ENCODE data around the gene ELF3. TPM values are rescaled to one million over a fixed set of nuclear protein-coding genes. Genes with fewer than 3 reads are reported as not detected.

The ELF3 gene
- total and polyA plus RNA-seq, 2 of the 13 experiments (the other 11 are each of a cell fraction or from before 2014, with no cell fraction given) = 11.5 to 55.1 TPM

DNA sequence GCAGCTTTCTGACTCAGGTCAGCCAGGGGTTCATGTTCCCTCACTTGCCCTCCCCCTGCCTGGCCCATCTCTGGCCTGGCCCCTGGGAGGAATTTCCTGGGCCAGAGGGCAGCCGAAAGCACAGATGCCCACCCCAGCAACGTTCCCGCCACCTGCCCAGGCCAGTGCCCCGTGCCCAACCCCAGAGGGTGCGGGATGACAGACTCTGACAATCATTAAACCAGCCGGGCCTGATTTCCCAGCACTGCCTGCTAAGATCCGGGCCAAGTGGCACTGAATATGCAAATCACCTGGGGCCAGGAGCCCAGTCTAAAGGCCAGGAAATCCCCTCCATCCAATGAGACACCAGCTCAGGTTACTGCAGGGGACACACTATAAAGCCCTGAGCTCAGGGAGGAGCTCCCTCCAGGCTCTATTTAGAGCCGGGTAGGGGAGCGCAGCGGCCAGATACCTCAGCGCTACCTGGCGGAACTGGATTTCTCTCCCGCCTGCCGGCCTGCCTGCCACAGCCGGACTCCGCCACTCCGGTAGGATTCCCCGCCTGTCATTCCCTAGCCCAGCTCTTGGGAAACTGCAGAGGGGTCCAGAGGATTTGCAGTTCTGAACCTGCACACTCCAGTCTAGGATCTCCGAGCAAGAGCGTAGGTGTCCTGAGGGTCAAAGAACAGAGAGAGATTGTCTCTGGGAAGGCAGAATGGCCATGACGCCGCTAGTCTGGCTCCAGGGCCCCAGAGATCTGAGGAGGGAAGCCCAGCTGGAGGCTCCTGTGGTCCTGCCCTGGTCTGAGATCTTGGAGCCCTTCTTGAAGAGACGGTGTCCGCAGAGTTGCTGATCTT is at the start of gene ELF3 (continued):
- TF ChIP-seq, protein P1, sequence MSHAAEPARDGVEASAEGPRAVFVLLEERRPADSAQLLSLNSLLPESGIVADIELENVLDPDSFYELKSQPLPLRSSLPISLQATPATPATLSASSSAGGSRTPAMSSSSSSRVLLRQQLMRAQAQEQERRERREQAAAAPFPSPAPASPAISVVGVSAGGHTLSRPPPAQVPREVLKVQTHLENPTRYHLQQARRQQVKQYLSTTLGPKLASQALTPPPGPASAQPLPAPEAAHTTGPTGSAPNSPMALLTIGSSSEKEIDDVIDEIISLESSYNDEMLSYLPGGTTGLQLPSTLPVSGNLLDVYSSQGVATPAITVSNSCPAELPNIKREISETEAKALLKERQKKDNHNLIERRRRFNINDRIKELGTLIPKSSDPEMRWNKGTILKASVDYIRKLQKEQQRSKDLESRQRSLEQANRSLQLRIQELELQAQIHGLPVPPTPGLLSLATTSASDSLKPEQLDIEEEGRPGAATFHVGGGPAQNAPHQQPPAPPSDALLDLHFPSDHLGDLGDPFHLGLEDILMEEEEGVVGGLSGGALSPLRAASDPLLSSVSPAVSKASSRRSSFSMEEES (CRISPR knock-in tag; IDR thresholded peaks at IDR 0.05) = no peak
- TF ChIP-seq PRDM10 (CRISPR knock-in tag; IDR thresholded peaks at IDR 0.05; ENCODE audit: low read depth) (peak; percentile 23), STAT5B (CRISPR knock-in tag; IDR thresholded peaks at IDR 0.05) (no peak), AHR (CRISPR knock-in tag; IDR thresholded peaks at IDR 0.05) (no peak), CREB1 (IDR thresholded peaks at IDR 0.05) (no peak), CREB1 (CRISPR knock-in tag; IDR thresholded peaks at IDR 0.05) (0 out of 2 replicates have a peak, but pooled peaks have one; percentile 30), POLR2A (IDR thresholded peaks at IDR 0.05; ENCODE audit: insufficient read depth in 1 of 2, low read depth in 2 of 2, low read length in 2 of 2) (peak; percentile 99 to 100), PAX8 (CRISPR knock-in tag; IDR thresholded peaks at IDR 0.05; ENCODE audit: borderline replicate concordance) (no peak), POGK (CRISPR knock-in tag; conservative IDR thresholded peaks at IDR 0.05) (no peak), PPARG (CRISPR knock-in tag; conservative IDR thresholded peaks at IDR 0.05) (peak; percentile 72), ATF3 (CRISPR knock-in tag; IDR thresholded peaks at IDR 0.05) (no peak), ZNF256 (CRISPR knock-in tag; conservative IDR thresholded peaks at IDR 0.05) (no peak), ZNF263 (CRISPR knock-in tag; IDR thresholded peaks at IDR 0.05) (peak; percentile 74), NR2C2 (CRISPR knock-in tag; IDR thresholded peaks at IDR 0.05; ENCODE audit: borderline replicate concordance) (no peak), PCBP1 (IDR thresholded peaks at IDR 0.05; ENCODE audit: borderline replicate concordance, low read depth, low read length) (no peak), SIX1 (CRISPR knock-in tag; IDR thresholded peaks at IDR 0.05; ENCODE audit: borderline replicate concordance) (peak; percentile 96), ZNF331 (CRISPR knock-in tag; IDR thresholded peaks at IDR 0.05) (0 out of 2 replicates have a peak, but pooled peaks have one; percentile 23), FOXM1 (CRISPR knock-in tag; IDR thresholded peaks at IDR 0.05) (no peak), ZNF207 (IDR thresholded peaks at IDR 0.05; ENCODE audit: borderline replicate concordance) (no peak)
- TF ChIP-seq, protein P2, sequence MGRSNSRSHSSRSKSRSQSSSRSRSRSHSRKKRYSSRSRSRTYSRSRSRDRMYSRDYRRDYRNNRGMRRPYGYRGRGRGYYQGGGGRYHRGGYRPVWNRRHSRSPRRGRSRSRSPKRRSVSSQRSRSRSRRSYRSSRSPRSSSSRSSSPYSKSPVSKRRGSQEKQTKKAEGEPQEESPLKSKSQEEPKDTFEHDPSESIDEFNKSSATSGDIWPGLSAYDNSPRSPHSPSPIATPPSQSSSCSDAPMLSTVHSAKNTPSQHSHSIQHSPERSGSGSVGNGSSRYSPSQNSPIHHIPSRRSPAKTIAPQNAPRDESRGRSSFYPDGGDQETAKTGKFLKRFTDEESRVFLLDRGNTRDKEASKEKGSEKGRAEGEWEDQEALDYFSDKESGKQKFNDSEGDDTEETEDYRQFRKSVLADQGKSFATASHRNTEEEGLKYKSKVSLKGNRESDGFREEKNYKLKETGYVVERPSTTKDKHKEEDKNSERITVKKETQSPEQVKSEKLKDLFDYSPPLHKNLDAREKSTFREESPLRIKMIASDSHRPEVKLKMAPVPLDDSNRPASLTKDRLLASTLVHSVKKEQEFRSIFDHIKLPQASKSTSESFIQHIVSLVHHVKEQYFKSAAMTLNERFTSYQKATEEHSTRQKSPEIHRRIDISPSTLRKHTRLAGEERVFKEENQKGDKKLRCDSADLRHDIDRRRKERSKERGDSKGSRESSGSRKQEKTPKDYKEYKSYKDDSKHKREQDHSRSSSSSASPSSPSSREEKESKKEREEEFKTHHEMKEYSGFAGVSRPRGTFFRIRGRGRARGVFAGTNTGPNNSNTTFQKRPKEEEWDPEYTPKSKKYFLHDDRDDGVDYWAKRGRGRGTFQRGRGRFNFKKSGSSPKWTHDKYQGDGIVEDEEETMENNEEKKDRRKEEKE (IDR thresholded peaks at IDR 0.05) = no peak
